ENCODE measurements around the gene RSRC1.

RSRC1 gene

DNA sequence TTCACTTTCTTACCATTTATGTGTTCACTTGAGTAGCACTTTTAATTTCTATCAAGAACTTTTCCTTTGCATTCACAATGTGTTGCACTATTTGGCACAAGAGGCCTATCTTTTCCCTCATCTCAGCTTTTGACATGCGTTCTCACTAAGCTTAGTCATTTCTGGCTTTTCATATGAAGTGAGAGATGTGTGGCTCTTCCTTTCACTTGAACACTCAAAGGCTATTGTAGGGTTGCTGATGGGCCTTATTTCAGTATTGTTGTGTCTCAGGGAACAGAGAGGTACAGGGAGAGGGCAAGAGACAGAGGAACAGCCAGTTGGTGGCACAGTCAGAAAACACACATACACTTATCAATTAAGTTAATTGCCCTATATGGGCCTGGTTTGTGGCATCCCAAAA, 333.7 kb downstream of the RSRC1 start:
- in situ Hi-C loops (cut with HindIII; ENCODE audit: low pct_ligation_motif_present, low sequenced_read_pairs) = no loop called here
- Histone ChIP-seq H3K27me3 (replicated peaks) (no peaks in the 10 kb centered on the region), H3K4me3 (ENCODE audit: low read depth, low read length) (no peak overlapping the region), H3K36me3 (replicated peaks) (no peaks in the 10 kb centered on the region), H3K27ac (no peak overlapping the region)
- TF ChIP-seq, protein P1, sequence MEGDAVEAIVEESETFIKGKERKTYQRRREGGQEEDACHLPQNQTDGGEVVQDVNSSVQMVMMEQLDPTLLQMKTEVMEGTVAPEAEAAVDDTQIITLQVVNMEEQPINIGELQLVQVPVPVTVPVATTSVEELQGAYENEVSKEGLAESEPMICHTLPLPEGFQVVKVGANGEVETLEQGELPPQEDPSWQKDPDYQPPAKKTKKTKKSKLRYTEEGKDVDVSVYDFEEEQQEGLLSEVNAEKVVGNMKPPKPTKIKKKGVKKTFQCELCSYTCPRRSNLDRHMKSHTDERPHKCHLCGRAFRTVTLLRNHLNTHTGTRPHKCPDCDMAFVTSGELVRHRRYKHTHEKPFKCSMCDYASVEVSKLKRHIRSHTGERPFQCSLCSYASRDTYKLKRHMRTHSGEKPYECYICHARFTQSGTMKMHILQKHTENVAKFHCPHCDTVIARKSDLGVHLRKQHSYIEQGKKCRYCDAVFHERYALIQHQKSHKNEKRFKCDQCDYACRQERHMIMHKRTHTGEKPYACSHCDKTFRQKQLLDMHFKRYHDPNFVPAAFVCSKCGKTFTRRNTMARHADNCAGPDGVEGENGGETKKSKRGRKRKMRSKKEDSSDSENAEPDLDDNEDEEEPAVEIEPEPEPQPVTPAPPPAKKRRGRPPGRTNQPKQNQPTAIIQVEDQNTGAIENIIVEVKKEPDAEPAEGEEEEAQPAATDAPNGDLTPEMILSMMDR (IDR thresholded peaks at IDR 0.05; ENCODE audit: low read depth, low read length, missing control alignments) = no peak
- DNase-seq = no peak

DNA sequence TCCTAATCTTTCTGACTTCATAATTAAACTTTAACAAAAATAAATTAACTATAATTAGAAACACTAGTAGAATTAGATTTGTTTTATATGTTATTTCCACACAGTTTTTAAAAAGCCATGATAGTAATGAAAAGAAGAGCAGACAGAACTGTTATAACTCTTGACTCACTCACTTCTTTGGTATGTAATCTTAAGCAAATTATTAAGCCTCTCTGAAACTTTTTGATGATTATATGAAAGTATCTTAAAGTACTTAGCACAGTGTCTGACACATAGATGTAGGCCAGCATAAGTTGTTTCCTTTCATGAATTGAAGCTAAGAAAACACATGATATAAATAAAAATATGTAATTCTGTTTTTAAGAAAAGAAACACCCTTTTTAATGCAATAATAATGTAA, 337.5 kb downstream of the RSRC1 start:
- Histone ChIP-seq H3K27me3 (replicated peaks) (no peaks in the 10 kb centered on the region), H3K36me3 (replicated peaks) (no peaks in the 10 kb centered on the region), H3K27ac (no peak overlapping the region), H3K4me3 (ENCODE audit: low read depth, low read length) (no peak overlapping the region)
- no peak for DNase-seq
- in situ Hi-C loops (cut with HindIII; ENCODE audit: low pct_ligation_motif_present, low sequenced_read_pairs) = no loop called here
- TF ChIP-seq, protein P1 (IDR thresholded peaks at IDR 0.05; ENCODE audit: low read depth, low read length, missing control alignments) = no peak

DNA sequence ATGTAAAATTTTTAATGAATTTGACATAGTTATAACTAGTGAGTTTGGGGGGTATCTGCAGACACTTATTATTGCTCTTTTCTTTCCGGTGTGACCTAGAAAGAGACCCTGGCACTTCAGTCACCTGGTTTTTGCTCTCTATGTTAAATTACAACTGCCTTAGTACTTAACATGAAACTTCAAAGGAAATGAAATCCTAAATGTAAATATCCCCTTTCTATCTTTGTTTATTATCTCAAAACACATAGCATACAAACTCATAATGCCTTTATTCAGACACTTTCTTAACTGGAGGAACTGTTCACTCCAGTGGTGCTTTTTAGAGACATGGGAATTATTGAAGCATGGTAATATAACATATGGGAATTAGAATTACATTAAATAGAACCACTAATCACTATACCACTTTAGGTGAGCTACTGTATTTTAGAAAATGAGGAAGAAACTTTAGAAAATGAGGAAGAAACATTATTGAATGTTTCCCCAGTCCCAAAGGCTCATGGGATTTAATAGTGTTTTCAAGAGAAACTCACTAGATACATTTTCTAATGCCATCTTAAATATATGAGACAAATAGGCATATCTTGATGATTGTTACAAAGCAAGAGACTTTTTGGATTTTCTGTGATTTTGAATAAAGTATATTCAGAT, 341.6 kb downstream of the RSRC1 start:
- in situ Hi-C loops (cut with HindIII; ENCODE audit: low pct_ligation_motif_present, low sequenced_read_pairs) = no loop called here
- TF ChIP-seq, protein P1 (IDR thresholded peaks at IDR 0.05; ENCODE audit: low read depth, low read length, missing control alignments) = no peak
- H3K27ac ChIP-seq = no peak overlapping the region
- no peak for DNase-seq
- no peaks in the 10 kb centered on the region for H3K36me3 ChIP-seq (replicated peaks)
- no peak overlapping the region for H3K4me3 ChIP-seq (ENCODE audit: low read depth, low read length)
- no peaks in the 10 kb centered on the region for H3K27me3 ChIP-seq (replicated peaks)

DNA sequence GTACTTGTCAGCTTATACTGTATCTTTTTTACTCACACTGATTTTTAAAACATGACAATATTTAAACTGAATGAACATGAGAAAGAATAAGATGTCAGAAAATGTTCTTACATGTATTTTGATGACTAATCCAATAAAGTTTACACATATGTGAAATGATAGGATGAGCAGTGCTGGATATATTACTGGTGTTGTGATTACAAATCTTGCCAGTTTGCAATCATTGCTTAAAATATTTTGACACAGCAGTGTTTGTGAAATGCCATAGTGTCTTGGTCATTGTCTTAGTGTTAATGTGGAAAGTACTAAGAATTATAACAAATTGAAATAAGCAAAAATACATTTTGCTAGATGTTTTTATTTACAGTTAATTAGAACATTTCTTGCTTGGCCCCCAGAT, 342.4 kb downstream of the RSRC1 start:
- DNase-seq = no peak
- Histone ChIP-seq H3K27ac (no peak overlapping the region), H3K27me3 (replicated peaks) (no peaks in the 10 kb centered on the region), H3K36me3 (replicated peaks) (no peaks in the 10 kb centered on the region), H3K4me3 (ENCODE audit: low read depth, low read length) (no peak overlapping the region)
- TF ChIP-seq, protein P1 (IDR thresholded peaks at IDR 0.05; ENCODE audit: low read depth, low read length, missing control alignments) = no peak
- in situ Hi-C loops (cut with HindIII; ENCODE audit: low pct_ligation_motif_present, low sequenced_read_pairs) = no loop called here

DNA sequence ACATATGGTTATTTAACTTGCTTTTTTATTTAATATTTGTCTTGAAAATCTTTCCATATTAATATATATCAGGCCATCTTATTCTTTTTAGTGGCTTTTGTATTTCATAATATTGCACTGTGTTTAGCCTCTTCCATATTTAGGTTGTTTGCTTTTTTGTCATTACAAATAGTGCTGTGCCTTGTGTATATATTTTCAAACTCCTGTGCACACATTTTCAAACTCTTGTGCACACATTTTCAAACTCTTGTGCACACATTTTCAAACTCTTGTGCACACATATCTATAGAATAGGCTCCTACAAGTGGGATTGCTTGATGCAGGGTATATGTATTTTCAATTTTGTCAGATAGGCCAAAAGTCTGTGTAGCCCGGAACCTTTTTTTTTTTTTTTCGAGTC, 343.1 kb downstream of the RSRC1 start:
- no peaks in the 10 kb centered on the region for H3K36me3 ChIP-seq (replicated peaks)
- H3K4me3 ChIP-seq (ENCODE audit: low read depth, low read length) = no peak overlapping the region
- no peak for DNase-seq
- H3K27me3 ChIP-seq (replicated peaks) = no peaks in the 10 kb centered on the region
- in situ Hi-C loops (cut with HindIII; ENCODE audit: low pct_ligation_motif_present, low sequenced_read_pairs) = no loop called here
- no peak overlapping the region for H3K27ac ChIP-seq
- TF ChIP-seq, protein P1 (IDR thresholded peaks at IDR 0.05; ENCODE audit: low read depth, low read length, missing control alignments) = no peak

DNA sequence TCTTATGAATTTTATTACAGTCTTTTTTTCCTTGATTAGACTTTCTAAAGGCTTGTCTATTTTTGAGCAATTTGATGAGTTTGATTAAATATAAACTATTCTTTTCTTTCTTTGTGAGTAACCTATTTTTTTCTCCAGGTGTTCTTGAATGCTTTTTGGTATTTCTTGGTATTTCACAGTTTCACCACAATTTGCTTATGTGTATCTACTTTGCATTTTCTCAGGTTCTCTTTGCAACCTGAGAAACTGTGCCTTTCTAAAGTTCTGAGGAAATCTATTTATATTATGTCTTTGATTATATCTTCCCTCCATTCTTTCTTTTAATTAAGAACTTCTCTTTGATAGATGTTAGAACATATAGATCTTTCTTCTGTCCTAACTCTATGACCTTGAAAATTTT, 344.0 kb downstream of the RSRC1 start:
- in situ Hi-C loops (cut with HindIII; ENCODE audit: low pct_ligation_motif_present, low sequenced_read_pairs) = no loop called here
- Histone ChIP-seq H3K4me3 (ENCODE audit: low read depth, low read length) (no peak overlapping the region), H3K36me3 (replicated peaks) (no peaks in the 10 kb centered on the region), H3K27ac (no peak overlapping the region), H3K27me3 (replicated peaks) (no peaks in the 10 kb centered on the region)
- no peak for DNase-seq
- TF ChIP-seq, protein P1 (IDR thresholded peaks at IDR 0.05; ENCODE audit: low read depth, low read length, missing control alignments) = no peak

Data from brain microvascular endothelial cell (primary cell).